ENCODE results near the gene BSN.
"Not testable (repeated sequence)": the region's sequence is repeated elsewhere in the genome, so short reads cannot be mapped to it uniquely, and the experiment has no call there.

DNA sequence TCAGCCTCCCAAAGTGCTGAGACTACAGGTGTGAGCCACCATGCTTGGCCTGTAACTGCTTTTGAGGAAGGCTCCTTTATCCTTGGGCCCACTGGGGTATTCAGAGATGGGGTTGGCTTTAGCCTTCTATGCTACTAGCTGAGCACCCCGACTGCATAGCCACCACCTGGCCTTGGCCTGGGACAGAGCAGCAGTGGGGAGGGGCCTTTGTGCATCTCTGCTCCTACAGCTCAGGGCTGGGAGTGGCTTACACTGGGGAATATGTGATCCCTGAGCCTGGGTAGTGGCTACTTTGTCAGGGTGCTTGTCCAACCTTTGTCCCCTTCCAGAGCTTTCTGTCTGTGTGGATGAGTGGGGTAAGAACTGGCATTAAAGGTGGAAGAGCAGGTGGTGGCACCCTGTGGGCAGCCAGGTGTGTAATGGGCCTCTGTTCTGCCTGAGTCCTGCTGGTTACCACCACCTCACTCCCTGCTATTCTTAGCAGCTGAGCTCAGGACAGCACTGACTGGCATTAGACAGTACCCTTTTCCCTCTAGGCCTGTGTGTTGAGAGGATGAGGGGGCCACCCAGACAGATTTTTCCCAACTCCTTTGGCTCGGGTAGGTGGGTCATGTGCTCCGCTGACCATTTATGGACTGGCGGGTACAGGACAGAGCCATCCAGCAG, 141.2 kb downstream of the BSN start:
- not testable (repeated sequence) for TF ChIP-seq CTCF, MYC (IDR thresholded peaks at IDR 0.05; ENCODE audit: low read depth, low read length)

All from NB4 (cell line).